Neural cell (in vitro differentiated cells): ENCODE results near the gene MUC3A.

Experiments
- EP300 ChIP-seq: fragments of 450-650 bp; conservative IDR thresholded peaks from 2 replicates; pipeline ENCODE4 v1.6.1; 2014; ENCODE audit warnings: antibody characterized with exemption, mild to moderate bottlenecking, moderate library complexity; ENCODE audit not compliant: poor library complexity, severe bottlenecking
- EZH2 ChIP-seq: fragments of 200-600, 300-800 bp; shearing (Covaris generic), sonication (generic); IDR thresholded peaks from 2 replicates; pipeline ENCODE4 v1.6.1; 2014; ENCODE audit warnings: antibody characterized with exemption, low read length, borderline replicate concordance, mild to moderate bottlenecking; ENCODE audit not compliant: insufficient read depth, poor library complexity, severe bottlenecking
- POLR2AphosphoS5 ChIP-seq: IDR thresholded peaks from 2 replicates; pipeline ENCODE4 v1.6.1; 2012
- RAD21 ChIP-seq: fragments of 450-650 bp; conservative IDR thresholded peaks from 2 replicates; pipeline ENCODE4 v1.6.1; 2014; ENCODE audit warnings: antibody characterized with exemption, mild to moderate bottlenecking, moderate library complexity
- TAF1 ChIP-seq: IDR thresholded peaks from 2 replicates; pipeline ENCODE4 v1.6.1; 2012; ENCODE audit warnings: low read depth
- TF ChIP-seq, protein P1 (sequence below): fragments of 450-650 bp; IDR thresholded peaks from 2 replicates; pipeline ENCODE4 v1.5.1; 2014; ENCODE audit warnings: antibody characterized with exemption, mild to moderate bottlenecking, moderate library complexity; ENCODE audit not compliant: poor library complexity, severe bottlenecking
- TF ChIP-seq, protein P2 (sequence below): IDR thresholded peaks from 2 replicates; pipeline ENCODE4 v1.6.1; 2012; ENCODE audit warnings: borderline replicate concordance

DNA sequence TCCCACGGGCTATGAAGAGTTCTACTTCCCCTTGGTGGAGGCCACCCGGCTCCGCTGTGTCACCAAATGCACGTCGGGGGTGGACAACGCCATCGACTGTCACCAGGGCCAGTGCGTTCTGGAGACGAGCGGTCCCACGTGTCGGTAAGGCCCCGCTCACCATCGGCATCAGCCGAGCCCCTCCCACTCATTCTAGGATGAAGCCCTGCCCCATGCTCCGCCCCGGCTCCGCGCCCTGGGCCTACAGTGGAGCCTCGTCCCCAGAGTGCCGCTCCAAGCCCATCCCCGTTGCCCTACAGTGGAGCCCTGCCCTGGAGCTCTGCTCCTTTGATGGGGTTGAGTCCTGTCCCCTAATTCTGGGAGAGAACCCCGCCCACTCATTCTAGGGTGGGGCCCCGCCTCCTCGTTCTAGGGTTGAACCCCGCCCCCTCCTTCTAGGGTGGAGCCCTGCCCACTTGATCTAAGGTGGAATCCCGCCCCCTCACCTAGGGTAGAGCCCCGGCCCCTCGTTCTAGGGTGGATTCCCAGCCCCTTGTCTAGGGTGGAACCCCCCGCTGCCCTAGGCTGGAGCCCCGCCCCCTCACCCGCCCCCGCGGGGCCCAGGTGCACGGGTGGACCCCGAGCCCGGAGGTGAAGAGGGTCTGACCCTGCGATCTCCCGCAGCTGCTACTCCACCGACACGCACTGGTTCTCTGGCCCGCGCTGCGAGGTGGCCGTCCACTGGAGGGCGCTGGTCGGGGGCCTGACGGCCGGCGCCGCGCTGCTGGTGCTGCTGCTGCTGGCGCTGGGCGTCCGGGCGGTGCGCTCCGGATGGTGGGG lies 16.6 kb downstream of the MUC3A start:
- TF ChIP-seq, protein P1, sequence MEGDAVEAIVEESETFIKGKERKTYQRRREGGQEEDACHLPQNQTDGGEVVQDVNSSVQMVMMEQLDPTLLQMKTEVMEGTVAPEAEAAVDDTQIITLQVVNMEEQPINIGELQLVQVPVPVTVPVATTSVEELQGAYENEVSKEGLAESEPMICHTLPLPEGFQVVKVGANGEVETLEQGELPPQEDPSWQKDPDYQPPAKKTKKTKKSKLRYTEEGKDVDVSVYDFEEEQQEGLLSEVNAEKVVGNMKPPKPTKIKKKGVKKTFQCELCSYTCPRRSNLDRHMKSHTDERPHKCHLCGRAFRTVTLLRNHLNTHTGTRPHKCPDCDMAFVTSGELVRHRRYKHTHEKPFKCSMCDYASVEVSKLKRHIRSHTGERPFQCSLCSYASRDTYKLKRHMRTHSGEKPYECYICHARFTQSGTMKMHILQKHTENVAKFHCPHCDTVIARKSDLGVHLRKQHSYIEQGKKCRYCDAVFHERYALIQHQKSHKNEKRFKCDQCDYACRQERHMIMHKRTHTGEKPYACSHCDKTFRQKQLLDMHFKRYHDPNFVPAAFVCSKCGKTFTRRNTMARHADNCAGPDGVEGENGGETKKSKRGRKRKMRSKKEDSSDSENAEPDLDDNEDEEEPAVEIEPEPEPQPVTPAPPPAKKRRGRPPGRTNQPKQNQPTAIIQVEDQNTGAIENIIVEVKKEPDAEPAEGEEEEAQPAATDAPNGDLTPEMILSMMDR: peak; percentile 67
- no peak for TF ChIP-seq TAF1
- peak; percentile 65 for TF ChIP-seq EZH2
- TF ChIP-seq RAD21: peak; percentile 48
- no peak for TF ChIP-seq EP300
- TF ChIP-seq, protein P2, sequence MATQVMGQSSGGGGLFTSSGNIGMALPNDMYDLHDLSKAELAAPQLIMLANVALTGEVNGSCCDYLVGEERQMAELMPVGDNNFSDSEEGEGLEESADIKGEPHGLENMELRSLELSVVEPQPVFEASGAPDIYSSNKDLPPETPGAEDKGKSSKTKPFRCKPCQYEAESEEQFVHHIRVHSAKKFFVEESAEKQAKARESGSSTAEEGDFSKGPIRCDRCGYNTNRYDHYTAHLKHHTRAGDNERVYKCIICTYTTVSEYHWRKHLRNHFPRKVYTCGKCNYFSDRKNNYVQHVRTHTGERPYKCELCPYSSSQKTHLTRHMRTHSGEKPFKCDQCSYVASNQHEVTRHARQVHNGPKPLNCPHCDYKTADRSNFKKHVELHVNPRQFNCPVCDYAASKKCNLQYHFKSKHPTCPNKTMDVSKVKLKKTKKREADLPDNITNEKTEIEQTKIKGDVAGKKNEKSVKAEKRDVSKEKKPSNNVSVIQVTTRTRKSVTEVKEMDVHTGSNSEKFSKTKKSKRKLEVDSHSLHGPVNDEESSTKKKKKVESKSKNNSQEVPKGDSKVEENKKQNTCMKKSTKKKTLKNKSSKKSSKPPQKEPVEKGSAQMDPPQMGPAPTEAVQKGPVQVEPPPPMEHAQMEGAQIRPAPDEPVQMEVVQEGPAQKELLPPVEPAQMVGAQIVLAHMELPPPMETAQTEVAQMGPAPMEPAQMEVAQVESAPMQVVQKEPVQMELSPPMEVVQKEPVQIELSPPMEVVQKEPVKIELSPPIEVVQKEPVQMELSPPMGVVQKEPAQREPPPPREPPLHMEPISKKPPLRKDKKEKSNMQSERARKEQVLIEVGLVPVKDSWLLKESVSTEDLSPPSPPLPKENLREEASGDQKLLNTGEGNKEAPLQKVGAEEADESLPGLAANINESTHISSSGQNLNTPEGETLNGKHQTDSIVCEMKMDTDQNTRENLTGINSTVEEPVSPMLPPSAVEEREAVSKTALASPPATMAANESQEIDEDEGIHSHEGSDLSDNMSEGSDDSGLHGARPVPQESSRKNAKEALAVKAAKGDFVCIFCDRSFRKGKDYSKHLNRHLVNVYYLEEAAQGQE: no peak
- no peak for TF ChIP-seq POLR2AphosphoS5
